D721Med (cell line): Measurements from ENCODE around the gene PARP1.

Experiments
- DNase-seq: peaks from one replicate; pipeline ENCODE4 v3.0.0; 2011; ENCODE audit warnings: low spot score; ENCODE audit not compliant: insufficient read length
- FAIRE-seq: peaks from 2 replicates; lab custom pipeline; 2011; peaks lifted over from hg19 to GRCh38; lab: Jason Lieb, UNC
- CTCF ChIP-seq: IDR thresholded peaks from 2 replicates; pipeline ENCODE4 v1.5.1; 2012; ENCODE audit warnings: mild to moderate bottlenecking, control low read depth; ENCODE audit not compliant: insufficient read depth; ENCODE audit errors: missing control alignments

PARP1 gene

DNA sequence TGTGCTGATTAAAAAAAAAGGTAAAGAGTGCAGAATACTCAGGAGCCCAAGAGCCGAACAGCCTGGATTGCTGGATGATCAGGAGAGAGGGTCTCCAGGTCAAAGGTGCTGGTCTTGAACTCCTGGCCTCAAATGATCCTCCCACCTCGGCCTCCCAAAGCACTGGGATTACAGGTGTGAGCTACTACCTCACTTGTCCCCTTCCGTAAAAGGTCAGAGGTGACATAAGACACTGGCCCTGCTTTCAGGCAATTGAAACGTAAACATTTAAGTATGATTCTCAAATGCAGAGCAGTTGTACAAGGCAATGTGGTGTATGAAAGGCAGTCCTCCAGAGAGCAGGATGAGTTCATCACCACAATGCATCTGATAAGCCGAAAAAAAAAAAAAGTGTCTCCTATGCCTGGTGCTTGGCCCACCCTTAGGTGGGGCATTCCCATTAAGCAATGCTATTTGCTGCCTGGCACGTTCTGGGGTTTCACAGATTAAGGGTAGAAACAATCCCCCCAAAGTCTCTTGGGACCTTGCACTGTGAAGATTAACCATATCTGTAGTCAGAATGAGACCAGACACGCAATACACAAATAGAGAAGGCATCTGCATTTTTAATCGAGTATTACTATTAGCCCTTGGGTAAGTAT lies 47.7 kb downstream of the PARP1 start:
- TF ChIP-seq CTCF, result no peak
- FAIRE-seq (no peak), DNase-seq (no peak)

DNA sequence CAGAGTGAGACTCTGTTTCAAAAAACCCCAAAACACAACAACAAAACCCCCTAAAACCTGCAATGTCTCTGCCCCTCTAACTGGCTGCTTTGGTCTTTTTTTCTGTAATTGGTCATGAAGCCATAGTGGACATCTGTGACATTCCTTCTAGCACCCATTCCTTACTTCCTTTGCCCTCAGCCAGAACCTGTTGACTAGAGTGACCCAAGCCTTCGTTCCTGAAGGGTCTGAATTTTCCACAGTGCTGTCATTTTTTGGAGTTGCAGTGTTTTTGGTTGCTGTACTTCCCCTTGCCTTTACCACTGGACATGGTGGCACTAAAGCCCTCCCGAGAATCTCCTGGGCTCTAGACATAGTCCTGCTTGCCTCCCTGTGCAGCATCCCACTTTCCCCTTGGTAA lies 50.5 kb downstream of the PARP1 start:
- FAIRE-seq (no peak), DNase-seq (no peak)
- TF ChIP-seq CTCF, result no peak

DNA sequence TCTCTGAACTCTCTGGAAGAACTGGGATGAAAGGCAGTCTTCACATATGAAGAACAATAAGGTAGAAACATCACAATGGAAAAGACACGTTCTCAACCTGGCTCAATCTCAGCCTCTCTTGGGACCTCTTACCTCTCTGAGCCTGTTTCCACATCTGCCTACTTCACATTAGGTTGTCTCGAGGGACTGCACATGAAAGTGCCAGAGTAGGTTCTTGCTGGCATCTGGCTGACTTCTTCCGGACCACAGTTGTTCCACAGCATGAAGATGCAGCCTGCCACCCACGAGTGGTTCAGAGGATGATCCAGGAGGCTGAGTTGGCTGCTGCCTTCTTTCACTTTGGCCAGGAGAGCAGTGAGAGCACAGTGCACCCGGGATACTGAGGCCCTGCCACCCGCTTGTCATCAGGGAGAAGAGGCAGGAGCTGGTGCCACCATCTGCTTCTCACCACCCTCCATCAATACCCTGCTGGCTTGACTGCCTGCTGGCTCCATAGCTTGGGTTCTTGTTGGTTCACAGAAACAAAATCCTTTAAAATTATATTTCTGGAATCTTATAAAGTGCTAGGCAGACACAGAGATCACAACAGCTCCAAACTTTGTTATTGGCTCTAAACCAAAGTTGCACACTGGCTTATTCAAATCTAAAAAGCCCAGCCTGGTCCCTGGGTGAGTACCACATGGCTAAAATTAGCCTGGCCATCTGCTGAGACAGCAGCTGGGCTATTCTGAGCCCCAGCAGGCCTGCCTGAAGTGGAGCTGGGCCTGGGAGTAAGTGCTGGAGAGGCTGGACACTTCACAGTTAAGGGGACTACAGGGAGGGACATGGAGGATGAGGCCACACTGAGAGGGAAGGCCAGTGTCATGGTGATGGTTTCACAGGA lies 52.0 kb downstream of the PARP1 start:
- no peak for FAIRE-seq
- no peak for DNase-seq
- no peak for TF ChIP-seq CTCF

- no peak for FAIRE-seq
Measured at GRCh38 chr1:226355016-226355415, 52.9 kb downstream of the PARP1 start.

GRCh38 chr1:226353698-226354525 lies 54.0 kb downstream of the PARP1 start:
- FAIRE-seq (no peak), DNase-seq (no peak)
- no peak for TF ChIP-seq CTCF

More at GRCh38 chr1:226355016-226355415, 52.9 kb downstream of the PARP1 start:
- TF ChIP-seq CTCF, result no peak
- no peak for DNase-seq

- no peak for FAIRE-seq
- no peak for TF ChIP-seq CTCF
- no peak for DNase-seq
Measured at GRCh38 chr1:226351709-226352108, 56.2 kb downstream of the PARP1 start.
